ENCODE data around the gene RPGRIP1L. TPM values are rescaled to one million over a fixed set of nuclear protein-coding genes. Genes with fewer than 3 reads are reported as not detected.

The RPGRIP1L gene
- total RNA-seq, 1 donor from 2014 or later: 21.4 TPM

GRCh38 chr16:53601961-53602360 is 101.7 kb downstream of the RPGRIP1L start:
- no peak overlapping the region for H3K4me3 Mint-ChIP-seq
- H3K4me1 Mint-ChIP-seq (ENCODE audit: unreplicated experiment): no peaks in the 10 kb centered on the region
- H3K27me3 Mint-ChIP-seq: no peaks in the 10 kb centered on the region
- no peak overlapping the region for H3K27ac Mint-ChIP-seq
- DNase-seq (ENCODE audit: extremely low spot score, unreplicated experiment): no peak
- TF ChIP-seq, protein P1, sequence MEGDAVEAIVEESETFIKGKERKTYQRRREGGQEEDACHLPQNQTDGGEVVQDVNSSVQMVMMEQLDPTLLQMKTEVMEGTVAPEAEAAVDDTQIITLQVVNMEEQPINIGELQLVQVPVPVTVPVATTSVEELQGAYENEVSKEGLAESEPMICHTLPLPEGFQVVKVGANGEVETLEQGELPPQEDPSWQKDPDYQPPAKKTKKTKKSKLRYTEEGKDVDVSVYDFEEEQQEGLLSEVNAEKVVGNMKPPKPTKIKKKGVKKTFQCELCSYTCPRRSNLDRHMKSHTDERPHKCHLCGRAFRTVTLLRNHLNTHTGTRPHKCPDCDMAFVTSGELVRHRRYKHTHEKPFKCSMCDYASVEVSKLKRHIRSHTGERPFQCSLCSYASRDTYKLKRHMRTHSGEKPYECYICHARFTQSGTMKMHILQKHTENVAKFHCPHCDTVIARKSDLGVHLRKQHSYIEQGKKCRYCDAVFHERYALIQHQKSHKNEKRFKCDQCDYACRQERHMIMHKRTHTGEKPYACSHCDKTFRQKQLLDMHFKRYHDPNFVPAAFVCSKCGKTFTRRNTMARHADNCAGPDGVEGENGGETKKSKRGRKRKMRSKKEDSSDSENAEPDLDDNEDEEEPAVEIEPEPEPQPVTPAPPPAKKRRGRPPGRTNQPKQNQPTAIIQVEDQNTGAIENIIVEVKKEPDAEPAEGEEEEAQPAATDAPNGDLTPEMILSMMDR (conservative IDR thresholded peaks at IDR 0.05): no peak
- peaks cover 18% of the 10 kb centered on the region for H3K36me3 Mint-ChIP-seq
- H3K9me3 Mint-ChIP-seq: no peaks in the 10 kb centered on the region

DNA sequence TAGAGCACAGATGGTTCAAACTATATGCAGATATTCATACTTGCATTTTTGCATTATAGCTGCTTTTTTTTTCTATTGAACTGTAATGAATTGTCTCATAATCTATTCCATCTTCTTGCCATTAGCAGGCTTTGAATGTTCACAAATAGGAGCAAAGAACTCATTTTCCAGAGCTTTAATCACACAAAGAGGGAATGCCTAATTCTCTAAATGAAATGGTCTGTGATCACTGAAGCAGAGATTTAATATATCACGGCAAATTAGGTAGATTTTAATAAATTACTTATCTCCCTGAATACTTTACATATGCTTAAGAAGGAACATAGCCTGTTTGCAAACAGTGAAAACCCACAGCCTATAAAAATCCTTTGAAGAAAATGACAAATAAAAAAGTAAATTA is 103.0 kb downstream of the RPGRIP1L start:
- H3K9me3 Mint-ChIP-seq: peaks cover 4% of the 10 kb centered on the region
- TF ChIP-seq, protein P1 (conservative IDR thresholded peaks at IDR 0.05): no peak
- no peaks in the 10 kb centered on the region for H3K4me1 Mint-ChIP-seq (ENCODE audit: unreplicated experiment)
- no peak overlapping the region for H3K27ac Mint-ChIP-seq
- H3K27me3 Mint-ChIP-seq: no peaks in the 10 kb centered on the region
- no peak overlapping the region for H3K4me3 Mint-ChIP-seq
- H3K36me3 Mint-ChIP-seq: peaks cover 22% of the 10 kb centered on the region
- DNase-seq (ENCODE audit: extremely low spot score, unreplicated experiment): no peak

GRCh38 chr16:53600126-53600525 is 103.5 kb downstream of the RPGRIP1L start:
- H3K36me3 Mint-ChIP-seq: peaks cover 22% of the 10 kb centered on the region

DNA sequence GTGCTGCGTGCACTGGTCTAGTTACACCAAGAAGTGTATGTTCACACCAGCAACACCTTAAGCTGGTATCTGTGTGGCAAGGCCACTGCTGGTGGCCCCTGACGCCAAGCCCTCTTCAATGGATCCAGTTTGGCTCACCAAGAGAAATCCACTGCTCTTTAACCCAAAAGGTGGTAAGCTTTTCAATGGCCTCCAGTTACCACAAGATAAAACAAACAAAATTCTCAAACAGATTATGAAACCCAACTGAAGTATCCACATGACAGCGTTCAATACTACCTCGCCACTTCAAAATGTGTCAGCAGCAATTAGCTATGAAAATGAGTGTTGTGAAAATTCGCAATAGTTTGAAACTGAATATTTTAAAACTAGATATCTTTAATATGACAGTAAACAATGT is 104.1 kb downstream of the RPGRIP1L start:
- Mint-ChIP-seq H3K4me3 (no peak overlapping the region), H3K4me1 (ENCODE audit: unreplicated experiment) (no peaks in the 10 kb centered on the region)

More at GRCh38 chr16:53600126-53600525, 103.5 kb downstream of the RPGRIP1L start:
- peaks cover 9% of the 10 kb centered on the region for H3K9me3 Mint-ChIP-seq
- TF ChIP-seq, protein P1 (conservative IDR thresholded peaks at IDR 0.05): no peak
- no peaks in the 10 kb centered on the region for H3K27me3 Mint-ChIP-seq
- no peak overlapping the region for H3K4me3 Mint-ChIP-seq
- no peak for DNase-seq (ENCODE audit: extremely low spot score, unreplicated experiment)
- H3K4me1 Mint-ChIP-seq (ENCODE audit: unreplicated experiment): no peaks in the 10 kb centered on the region
- no peak overlapping the region for H3K27ac Mint-ChIP-seq

GRCh38 chr16:53598511-53599275 is 105.0 kb downstream of the RPGRIP1L start:
- Mint-ChIP-seq H3K36me3 (peaks cover 19% of the 10 kb centered on the region), H3K9me3 (peaks cover 10% of the 10 kb centered on the region), H3K4me1 (ENCODE audit: unreplicated experiment) (no peaks in the 10 kb centered on the region), H3K27me3 (no peaks in the 10 kb centered on the region), H3K27ac (no peak overlapping the region), H3K4me3 (no peak overlapping the region)
- DNase-seq (ENCODE audit: extremely low spot score, unreplicated experiment): no peak
- TF ChIP-seq, protein P1 (conservative IDR thresholded peaks at IDR 0.05): no peak

More for the DNA sequence above, 104.1 kb downstream of the RPGRIP1L start:
- Mint-ChIP-seq H3K9me3 (peaks cover 10% of the 10 kb centered on the region), H3K27ac (no peak overlapping the region), H3K27me3 (no peaks in the 10 kb centered on the region), H3K36me3 (peaks cover 23% of the 10 kb centered on the region)
- DNase-seq (ENCODE audit: extremely low spot score, unreplicated experiment): no peak
- TF ChIP-seq, protein P1 (conservative IDR thresholded peaks at IDR 0.05): no peak

Measured in type B pancreatic cell (in vitro differentiated cells).